ENCODE results near the gene FBXL16.

The FBXL16 gene

DNA sequence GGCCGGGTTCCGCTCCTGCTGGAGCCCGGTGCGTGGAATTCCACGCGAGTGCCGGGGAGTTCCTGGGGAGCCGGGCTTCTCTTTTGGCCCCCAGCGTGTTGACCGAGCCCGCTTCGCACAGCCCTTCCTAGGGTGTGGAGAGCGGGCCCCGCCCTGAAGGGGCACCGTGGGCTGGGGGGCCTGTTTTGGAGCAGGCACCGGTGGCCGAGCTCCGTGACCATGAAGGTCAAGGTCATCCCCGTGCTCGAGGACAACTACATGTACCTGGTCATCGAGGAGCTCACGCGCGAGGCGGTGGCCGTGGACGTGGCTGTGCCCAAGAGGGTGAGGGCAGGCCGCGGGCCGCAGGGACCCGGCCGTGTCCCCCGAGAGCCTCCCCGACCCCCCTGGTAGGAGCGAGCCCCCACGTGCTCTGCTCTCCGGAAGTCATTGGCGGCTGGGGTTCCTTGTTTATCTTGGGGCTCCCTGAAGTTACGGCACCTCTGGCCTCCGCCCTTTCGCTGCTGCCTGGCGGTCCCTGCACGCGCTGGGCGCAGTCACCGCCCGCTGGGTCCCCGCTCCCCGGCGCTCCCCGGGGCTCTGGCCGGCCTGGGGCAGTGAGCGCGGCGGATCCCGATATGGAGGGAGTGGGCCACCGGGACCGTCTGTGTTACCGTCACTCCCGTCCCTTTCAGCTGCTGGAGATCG is 21.8 kb upstream of the FBXL16 start:
- H3K4me1 Mint-ChIP-seq = no peaks in the 10 kb centered on the region
- no peak for DNase-seq
- no peaks in the 10 kb centered on the region for H3K36me3 Mint-ChIP-seq (ENCODE audit: low read depth)
- TF ChIP-seq, protein P1, sequence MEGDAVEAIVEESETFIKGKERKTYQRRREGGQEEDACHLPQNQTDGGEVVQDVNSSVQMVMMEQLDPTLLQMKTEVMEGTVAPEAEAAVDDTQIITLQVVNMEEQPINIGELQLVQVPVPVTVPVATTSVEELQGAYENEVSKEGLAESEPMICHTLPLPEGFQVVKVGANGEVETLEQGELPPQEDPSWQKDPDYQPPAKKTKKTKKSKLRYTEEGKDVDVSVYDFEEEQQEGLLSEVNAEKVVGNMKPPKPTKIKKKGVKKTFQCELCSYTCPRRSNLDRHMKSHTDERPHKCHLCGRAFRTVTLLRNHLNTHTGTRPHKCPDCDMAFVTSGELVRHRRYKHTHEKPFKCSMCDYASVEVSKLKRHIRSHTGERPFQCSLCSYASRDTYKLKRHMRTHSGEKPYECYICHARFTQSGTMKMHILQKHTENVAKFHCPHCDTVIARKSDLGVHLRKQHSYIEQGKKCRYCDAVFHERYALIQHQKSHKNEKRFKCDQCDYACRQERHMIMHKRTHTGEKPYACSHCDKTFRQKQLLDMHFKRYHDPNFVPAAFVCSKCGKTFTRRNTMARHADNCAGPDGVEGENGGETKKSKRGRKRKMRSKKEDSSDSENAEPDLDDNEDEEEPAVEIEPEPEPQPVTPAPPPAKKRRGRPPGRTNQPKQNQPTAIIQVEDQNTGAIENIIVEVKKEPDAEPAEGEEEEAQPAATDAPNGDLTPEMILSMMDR (IDR thresholded peaks at IDR 0.05) = no peak
- peaks cover 12% of the 10 kb centered on the region for H3K27me3 Mint-ChIP-seq (ENCODE audit: low read depth, poor library complexity)
- H3K27ac Mint-ChIP-seq = no peak overlapping the region
- H3K4me3 Mint-ChIP-seq = no peak overlapping the region
- H3K9me3 Mint-ChIP-seq = no peaks in the 10 kb centered on the region

DNA sequence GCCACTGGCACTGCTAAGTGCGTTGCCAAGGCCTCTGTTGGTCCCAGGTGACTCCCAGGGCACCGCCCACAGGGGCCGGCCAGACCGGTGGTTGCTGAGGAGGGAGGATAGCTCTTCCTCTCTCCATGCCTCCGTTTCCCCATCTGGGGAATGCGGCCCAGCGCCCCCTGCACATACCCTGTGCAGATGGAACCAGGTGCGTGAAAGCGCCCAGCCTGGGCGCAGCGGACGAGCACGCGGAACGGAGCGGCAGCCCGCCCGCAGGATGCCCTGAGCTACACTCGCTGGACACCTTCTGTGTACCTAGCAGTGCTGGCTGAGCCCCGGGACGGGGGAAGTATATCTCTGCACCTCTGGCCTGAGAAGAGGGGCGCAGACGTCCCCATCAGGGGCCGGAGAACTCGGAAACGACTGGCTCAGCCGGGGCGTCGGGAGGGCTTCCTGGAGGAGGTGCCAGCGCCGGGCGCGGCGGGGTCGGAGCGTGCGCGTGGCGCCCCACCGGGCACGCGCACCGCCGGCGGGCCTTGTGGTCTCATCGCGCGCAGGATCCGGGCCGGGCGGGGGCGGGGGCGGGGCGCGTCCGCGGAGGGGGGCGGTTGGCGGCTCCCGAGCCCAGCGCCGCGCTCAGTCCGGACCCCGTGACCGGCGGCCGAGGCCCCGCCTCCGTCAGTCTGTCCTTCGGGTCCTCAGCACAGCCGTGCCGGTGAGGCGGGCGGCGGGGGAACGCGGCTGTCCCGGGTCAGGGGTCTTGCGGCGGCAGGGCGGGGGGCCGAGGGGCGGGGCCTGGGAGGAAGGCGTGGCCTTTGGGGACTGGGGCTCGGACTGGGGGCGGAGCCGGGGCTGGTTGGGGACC is 21.1 kb upstream of the FBXL16 start, which contains the start of the genes CCDC78 and HAGHL:
Gene CCDC78 (minus strand): TSS at position 6 of the 853 bp plus-strand sequence. CDS start 76 bp downstream, outside the sequence.
Gene HAGHL (plus strand): TSS at position 669 of the 853 bp plus-strand sequence. CDS start 404 bp downstream, outside the sequence.
- TF ChIP-seq, protein P1 (IDR thresholded peaks at IDR 0.05) = no peak
- DNase-seq = peak; percentile 90

DNA sequence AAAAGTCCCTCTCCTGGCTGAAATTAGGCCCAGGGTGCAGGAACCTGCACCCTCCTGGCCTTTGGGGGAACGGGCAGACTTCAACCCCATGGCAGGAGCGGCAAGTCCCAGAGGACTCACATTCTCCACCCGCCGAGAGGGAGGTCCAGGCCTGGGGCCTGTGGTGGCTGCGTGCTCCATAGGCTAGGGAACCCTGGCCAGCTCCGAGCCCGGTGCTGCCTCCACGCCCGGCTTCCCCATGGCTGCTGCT is 20.5 kb upstream of the FBXL16 start:
- DNase-seq = no peak
- H3K4me3 Mint-ChIP-seq = peak overlapping the region; percentile 72
- H3K36me3 Mint-ChIP-seq (ENCODE audit: low read depth) = no peaks in the 10 kb centered on the region
- TF ChIP-seq, protein P1 (IDR thresholded peaks at IDR 0.05) = no peak
- peaks cover 12% of the 10 kb centered on the region for H3K27me3 Mint-ChIP-seq (ENCODE audit: low read depth, poor library complexity)
- no peaks in the 10 kb centered on the region for H3K4me1 Mint-ChIP-seq
- H3K27ac Mint-ChIP-seq = no peak overlapping the region
- H3K9me3 Mint-ChIP-seq = no peaks in the 10 kb centered on the region

More for the DNA sequence above, 21.1 kb upstream of the FBXL16 start, which contains the start of the genes CCDC78 and HAGHL:
- Mint-ChIP-seq H3K27me3 (ENCODE audit: low read depth, poor library complexity) (peaks cover 12% of the 10 kb centered on the region), H3K4me1 (no peaks in the 10 kb centered on the region), H3K4me3 (peak within 1 kb of the TSS; percentile 72), H3K27ac (no peak within 1 kb of the TSS), H3K9me3 (no peaks in the 10 kb centered on the region), H3K36me3 (ENCODE audit: low read depth) (no peaks in the 10 kb centered on the region)

DNA sequence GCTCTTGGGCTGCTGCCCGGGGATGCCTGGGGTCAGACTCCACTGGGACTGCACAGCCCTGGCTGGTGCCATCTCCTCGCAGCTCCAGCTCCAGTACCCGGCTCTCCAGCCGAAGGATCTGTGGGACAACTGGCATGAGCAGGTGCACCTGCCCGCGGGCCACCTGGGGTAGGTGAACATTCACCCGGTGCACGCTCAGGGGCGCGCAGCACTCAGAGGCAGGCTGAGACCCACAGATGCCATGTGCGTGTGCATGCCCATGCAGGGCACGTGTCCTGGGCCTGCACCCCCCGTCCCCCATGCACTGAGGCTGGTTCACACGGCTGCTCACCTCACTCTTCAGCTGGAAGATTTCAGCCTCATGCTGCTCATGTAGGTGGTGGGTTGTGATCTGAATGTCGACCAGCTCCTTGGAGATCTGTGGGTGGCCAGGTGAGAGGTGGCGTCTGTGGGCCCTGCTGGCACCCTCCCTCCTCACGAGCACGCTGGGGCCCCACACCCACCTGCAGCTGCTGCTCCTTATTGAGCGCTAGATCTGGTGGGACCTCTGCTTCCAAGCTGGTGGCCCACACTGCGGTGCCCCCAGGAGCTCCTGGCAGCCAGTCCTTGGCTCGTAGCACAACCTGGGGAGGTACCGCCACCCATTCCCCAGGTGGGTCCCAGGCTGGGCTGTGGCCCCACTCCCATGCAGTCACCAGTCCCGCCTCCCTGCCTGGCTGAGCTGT is 20.0 kb upstream of the FBXL16 start:
- TF ChIP-seq, protein P1 (IDR thresholded peaks at IDR 0.05) = no peak
- H3K27ac Mint-ChIP-seq = no peak overlapping the region
- peaks cover 12% of the 10 kb centered on the region for H3K27me3 Mint-ChIP-seq (ENCODE audit: low read depth, poor library complexity)
- DNase-seq = no peak
- no peak overlapping the region for H3K4me3 Mint-ChIP-seq
- H3K36me3 Mint-ChIP-seq (ENCODE audit: low read depth) = no peaks in the 10 kb centered on the region
- H3K4me1 Mint-ChIP-seq = no peaks in the 10 kb centered on the region
- no peaks in the 10 kb centered on the region for H3K9me3 Mint-ChIP-seq

DNA sequence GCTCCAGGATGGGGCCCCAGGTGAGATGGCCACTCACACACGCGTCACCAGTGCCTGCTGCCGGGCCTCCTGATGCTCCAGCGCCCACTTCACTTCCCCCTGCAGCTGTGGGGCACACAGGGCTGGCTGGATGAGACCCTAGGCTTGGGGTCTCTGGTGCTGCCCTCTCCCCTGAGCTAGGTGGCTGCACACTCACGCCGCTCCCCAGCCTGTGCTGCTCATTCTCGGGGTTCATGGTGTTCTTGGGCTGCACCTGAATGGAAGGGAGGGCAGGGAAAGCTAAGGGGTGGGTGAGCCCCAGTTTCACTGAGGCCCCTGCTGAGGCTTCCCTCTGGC is 19.4 kb upstream of the FBXL16 start:
- peaks cover 4% of the 10 kb centered on the region for H3K4me1 Mint-ChIP-seq
- H3K27ac Mint-ChIP-seq = no peak overlapping the region
- no peak for DNase-seq
- H3K27me3 Mint-ChIP-seq (ENCODE audit: low read depth, poor library complexity) = peaks cover 12% of the 10 kb centered on the region
- no peaks in the 10 kb centered on the region for H3K9me3 Mint-ChIP-seq
- no peaks in the 10 kb centered on the region for H3K36me3 Mint-ChIP-seq (ENCODE audit: low read depth)
- TF ChIP-seq, protein P1 (IDR thresholded peaks at IDR 0.05) = no peak
- H3K4me3 Mint-ChIP-seq = no peak overlapping the region

Measured in nephron progenitor cell (in vitro differentiated cells).